Endothelial cell of umbilical vein (primary cell): ENCODE results near the gene FAHD2B.
"Not testable (repeated sequence)": the region's sequence is repeated elsewhere in the genome, so short reads cannot be mapped to it uniquely, and the experiment has no call there.

Experiments
- CTCF ChIP-seq, 2 donors: IDR thresholded peaks; 1 replicate in 1 of 2; 2 replicates in 1 of 2; pipeline ENCODE4 v1.5.1; 2011; ENCODE audit warnings: low read length in 2 of 2, mild to moderate bottlenecking in 2 of 2, moderate library complexity in 2 of 2, control low read depth in 1 of 2, inconsistent platforms in 1 of 2, low read depth in 1 of 2; ENCODE audit not compliant: insufficient read depth in 1 of 2; ENCODE audit errors: extremely low read depth in 1 of 2
- FOS ChIP-seq: IDR thresholded peaks from 2 replicates; pipeline ENCODE4 v1.6.1; 2011; ENCODE audit warnings: mild to moderate bottlenecking, low read length, moderate library complexity, borderline replicate concordance; ENCODE audit not compliant: insufficient read depth
- JUN ChIP-seq: IDR thresholded peaks from 2 replicates; pipeline ENCODE4 v1.6.1; 2011; ENCODE audit warnings: borderline replicate concordance, low read depth; ENCODE audit not compliant: insufficient read length, insufficient read depth
- MAX ChIP-seq: IDR thresholded peaks from 2 replicates; pipeline ENCODE4 v1.6.1; 2011; ENCODE audit not compliant: insufficient read depth, insufficient read length

GRCh38 chr2:97080855-97081254 lies 13.8 kb downstream of the FAHD2B start:
- not testable (repeated sequence) for TF ChIP-seq CTCF (IDR thresholded peaks at IDR 0.05; ENCODE audit: extremely low read depth in 1 of 2, insufficient read depth in 1 of 2, low read depth in 1 of 2, low read length in 2 of 2); MAX; FOS; JUN
